Measurements from ENCODE around the gene STXBP5.

The STXBP5 gene

GRCh38 chr6:147167576-147168461 is 36.4 kb upstream of the STXBP5 start:
- Mint-ChIP-seq H3K27ac (no peak overlapping the region), H3K4me1 (no peaks in the 10 kb centered on the region), H3K27me3 (peaks cover 6% of the 10 kb centered on the region), H3K9me3 (no peaks in the 10 kb centered on the region), H3K4me3 (no peak overlapping the region), H3K36me3 (no peaks in the 10 kb centered on the region)
- no peak for ATAC-seq (ENCODE audit: low read depth)
- DNase-seq (ENCODE audit: low spot score in 2 of 2), result no peak

- Mint-ChIP-seq H3K27me3 (peaks cover 6% of the 10 kb centered on the region), H3K27ac (no peak overlapping the region), H3K4me1 (no peaks in the 10 kb centered on the region), H3K9me3 (no peaks in the 10 kb centered on the region), H3K36me3 (no peaks in the 10 kb centered on the region), H3K4me3 (no peak overlapping the region)
- DNase-seq (ENCODE audit: low spot score in 2 of 2) (no peak), ATAC-seq (ENCODE audit: low read depth) (no peak)
Observed at GRCh38 chr6:147169529-147169928, 34.7 kb upstream of the STXBP5 start.

- ATAC-seq (ENCODE audit: low read depth), result no peak
- Mint-ChIP-seq H3K27me3 (peaks cover 6% of the 10 kb centered on the region), H3K27ac (no peak overlapping the region), H3K9me3 (no peaks in the 10 kb centered on the region), H3K4me3 (no peak overlapping the region), H3K4me1 (no peaks in the 10 kb centered on the region), H3K36me3 (no peaks in the 10 kb centered on the region)
- DNase-seq (ENCODE audit: low spot score in 2 of 2), result no peak
Observed at GRCh38 chr6:147170269-147170668, 33.9 kb upstream of the STXBP5 start.

GRCh38 chr6:147173140-147173539 is 31.1 kb upstream of the STXBP5 start:
- no peak for DNase-seq (ENCODE audit: low spot score in 2 of 2)
- no peak overlapping the region for H3K27ac Mint-ChIP-seq
- H3K4me1 Mint-ChIP-seq, result no peaks in the 10 kb centered on the region
- no peaks in the 10 kb centered on the region for H3K27me3 Mint-ChIP-seq
- no peaks in the 10 kb centered on the region for H3K9me3 Mint-ChIP-seq
- H3K36me3 Mint-ChIP-seq, result no peaks in the 10 kb centered on the region
- no peak overlapping the region for H3K4me3 Mint-ChIP-seq
- no peak for ATAC-seq (ENCODE audit: low read depth)

DNA sequence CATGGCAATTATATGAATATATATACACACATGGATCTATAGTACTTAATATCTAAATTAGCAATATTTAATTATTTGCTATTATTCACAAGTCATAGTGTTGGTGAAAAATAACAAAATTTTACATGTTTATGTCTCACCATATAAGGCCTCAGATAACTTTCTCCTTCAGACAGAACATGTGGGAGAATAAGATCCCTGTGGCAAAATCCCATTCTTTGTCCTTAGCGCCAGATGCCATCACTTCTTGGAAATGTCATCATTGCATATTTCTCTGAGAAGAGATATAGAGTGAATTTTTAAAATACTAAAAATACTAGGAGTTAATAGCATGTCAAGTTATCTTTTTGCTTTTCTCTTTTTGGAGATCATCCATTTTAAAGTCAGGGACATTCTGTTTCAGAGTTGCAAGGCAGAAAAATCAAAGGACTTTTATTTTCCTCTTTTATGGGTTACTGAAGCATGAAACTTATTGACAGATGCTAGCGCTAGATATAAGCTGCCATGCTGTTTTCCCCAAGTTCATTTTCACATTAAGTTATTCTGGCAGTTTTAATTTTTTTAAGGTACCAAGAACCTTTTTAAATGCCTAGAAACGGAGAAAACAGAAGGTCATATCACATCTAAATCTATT is 30.4 kb upstream of the STXBP5 start:
- no peak for DNase-seq (ENCODE audit: low spot score in 2 of 2)
- no peak for ATAC-seq (ENCODE audit: low read depth)
- H3K4me1 Mint-ChIP-seq, result no peaks in the 10 kb centered on the region
- no peak overlapping the region for H3K27ac Mint-ChIP-seq
- no peaks in the 10 kb centered on the region for H3K27me3 Mint-ChIP-seq
- H3K4me3 Mint-ChIP-seq, result no peak overlapping the region
- H3K36me3 Mint-ChIP-seq, result no peaks in the 10 kb centered on the region
- no peaks in the 10 kb centered on the region for H3K9me3 Mint-ChIP-seq

- DNase-seq (ENCODE audit: low spot score in 2 of 2) (no peak), ATAC-seq (ENCODE audit: low read depth) (no peak)
- Mint-ChIP-seq H3K27me3 (peaks cover 3% of the 10 kb centered on the region), H3K27ac (no peak overlapping the region), H3K4me1 (no peaks in the 10 kb centered on the region), H3K4me3 (no peak overlapping the region), H3K9me3 (no peaks in the 10 kb centered on the region), H3K36me3 (no peaks in the 10 kb centered on the region)
Observed at GRCh38 chr6:147176795-147177194, 27.4 kb upstream of the STXBP5 start.

DNA sequence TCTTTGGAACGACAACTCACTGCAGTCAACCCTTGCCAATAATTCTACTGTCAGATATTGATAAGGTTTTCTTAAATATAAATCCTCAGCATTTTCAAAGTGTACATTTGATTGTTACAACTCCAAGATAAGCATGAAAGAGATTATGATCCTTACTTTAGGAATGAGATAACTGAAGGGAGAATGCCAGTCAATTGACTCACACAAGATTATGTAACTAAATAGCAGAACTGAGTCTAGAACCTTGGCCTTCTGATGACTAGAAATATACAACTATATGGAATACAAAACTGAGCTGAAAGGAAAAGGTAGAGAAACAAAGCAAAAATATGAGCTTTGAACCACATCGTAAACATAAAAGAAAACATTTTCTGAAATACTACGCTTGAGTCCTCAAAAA is 26.9 kb upstream of the STXBP5 start:
- Mint-ChIP-seq H3K9me3 (no peaks in the 10 kb centered on the region), H3K4me1 (no peaks in the 10 kb centered on the region), H3K27me3 (peaks cover 3% of the 10 kb centered on the region), H3K27ac (no peak overlapping the region), H3K36me3 (no peaks in the 10 kb centered on the region), H3K4me3 (no peak overlapping the region)
- ATAC-seq (ENCODE audit: low read depth) (no peak), DNase-seq (ENCODE audit: low spot score in 2 of 2) (no peak)

DNA sequence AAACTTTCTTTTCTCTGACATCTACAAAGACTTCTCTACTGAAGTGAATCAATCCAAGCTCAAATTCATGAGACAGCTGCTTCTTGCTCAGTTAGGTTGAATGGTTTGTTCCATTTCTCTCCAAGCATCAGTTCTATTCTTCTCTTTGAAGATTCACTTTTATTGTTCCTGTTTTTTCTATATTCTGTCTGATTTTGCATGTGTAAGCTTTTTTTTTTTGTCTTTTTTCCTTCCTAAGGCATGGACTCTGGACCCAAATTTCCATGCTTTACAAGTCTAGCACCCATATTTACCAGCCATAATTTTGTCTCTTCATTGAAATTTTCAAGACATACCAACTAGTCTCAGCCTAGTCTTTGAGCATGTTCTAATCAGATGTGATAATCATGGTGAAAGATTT is 25.9 kb upstream of the STXBP5 start:
- Mint-ChIP-seq H3K36me3 (no peaks in the 10 kb centered on the region), H3K9me3 (no peaks in the 10 kb centered on the region), H3K27ac (no peak overlapping the region), H3K4me1 (no peaks in the 10 kb centered on the region), H3K27me3 (peaks cover 3% of the 10 kb centered on the region), H3K4me3 (no peak overlapping the region)
- DNase-seq (ENCODE audit: low spot score in 2 of 2), result no peak
- no peak for ATAC-seq (ENCODE audit: low read depth)

GRCh38 chr6:147179809-147180208 is 24.4 kb upstream of the STXBP5 start:
- Mint-ChIP-seq H3K9me3 (no peaks in the 10 kb centered on the region), H3K4me3 (no peak overlapping the region), H3K4me1 (no peaks in the 10 kb centered on the region), H3K36me3 (no peaks in the 10 kb centered on the region), H3K27ac (no peak overlapping the region), H3K27me3 (peaks cover 4% of the 10 kb centered on the region)
- no peak for ATAC-seq (ENCODE audit: low read depth)
- DNase-seq (ENCODE audit: low spot score in 2 of 2), result no peak

DNA sequence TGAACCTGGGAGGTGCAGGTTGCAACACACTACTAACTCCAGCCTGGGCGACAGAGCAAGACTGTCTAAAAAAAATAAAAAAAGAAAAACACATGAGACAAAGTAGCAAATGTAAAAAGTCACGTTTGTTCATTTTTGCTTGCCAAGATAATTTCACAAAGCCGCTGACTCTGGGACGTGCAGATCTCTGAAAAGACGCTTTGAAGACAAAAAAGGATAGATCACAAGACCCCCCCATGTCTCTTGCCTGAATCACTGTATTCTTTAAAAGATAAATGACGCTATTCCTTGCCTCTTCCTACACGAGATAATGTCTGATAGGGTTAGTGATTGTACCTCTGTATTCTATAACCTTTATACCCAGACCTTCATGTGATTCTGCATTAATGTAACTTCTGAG is 23.3 kb upstream of the STXBP5 start:
- no peak overlapping the region for H3K27ac Mint-ChIP-seq
- no peaks in the 10 kb centered on the region for H3K9me3 Mint-ChIP-seq
- H3K36me3 Mint-ChIP-seq, result no peaks in the 10 kb centered on the region
- H3K4me1 Mint-ChIP-seq, result no peaks in the 10 kb centered on the region
- H3K27me3 Mint-ChIP-seq, result peaks cover 6% of the 10 kb centered on the region
- DNase-seq (ENCODE audit: low spot score in 2 of 2) (no peak), ATAC-seq (ENCODE audit: low read depth) (no peak)
- no peak overlapping the region for H3K4me3 Mint-ChIP-seq

DNA sequence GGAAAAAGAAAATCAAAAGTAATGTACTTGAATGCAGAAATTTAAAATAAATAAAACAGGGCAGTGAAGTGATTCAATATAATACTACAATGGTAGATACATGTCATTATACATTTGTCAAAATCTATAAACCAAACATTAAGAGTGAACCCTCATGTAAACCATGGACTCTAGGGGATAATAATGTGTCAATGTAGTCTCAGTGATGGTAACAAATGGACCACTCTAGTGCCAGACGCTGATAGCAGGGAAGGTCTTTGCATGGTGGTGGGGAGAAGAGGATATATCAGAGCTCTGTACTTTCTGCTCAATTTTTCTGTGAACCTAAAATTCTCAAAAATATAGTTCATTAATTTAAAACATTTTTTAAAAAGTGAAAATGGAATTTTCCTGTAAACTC is 19.8 kb upstream of the STXBP5 start:
- no peak for DNase-seq (ENCODE audit: low spot score in 2 of 2)
- Mint-ChIP-seq H3K27ac (no peak overlapping the region), H3K36me3 (no peaks in the 10 kb centered on the region), H3K9me3 (no peaks in the 10 kb centered on the region), H3K4me3 (no peak overlapping the region), H3K27me3 (peaks cover 7% of the 10 kb centered on the region), H3K4me1 (no peaks in the 10 kb centered on the region)
- ATAC-seq (ENCODE audit: low read depth), result no peak

DNA sequence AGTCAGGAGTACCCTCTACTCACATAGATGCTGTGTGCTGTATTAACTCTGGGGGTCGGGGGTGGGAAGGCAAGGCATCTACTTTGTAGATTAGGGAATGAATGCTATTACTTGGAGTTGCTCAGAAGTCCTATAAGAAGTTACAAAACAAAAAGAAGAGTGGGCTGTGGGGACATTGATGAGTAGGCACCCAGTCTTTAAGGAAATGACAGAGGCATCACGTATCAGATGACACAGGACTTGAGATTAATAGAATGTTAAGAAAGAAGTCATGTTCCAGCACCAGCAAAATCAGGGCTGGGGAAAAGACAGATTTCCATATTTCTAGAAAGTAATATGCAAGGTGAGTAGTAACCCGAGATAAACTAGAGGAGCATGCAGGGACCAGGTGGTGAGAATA is 19.0 kb upstream of the STXBP5 start:
- Mint-ChIP-seq H3K36me3 (no peaks in the 10 kb centered on the region), H3K4me3 (no peak overlapping the region), H3K27ac (no peak overlapping the region), H3K9me3 (no peaks in the 10 kb centered on the region), H3K27me3 (peaks cover 7% of the 10 kb centered on the region), H3K4me1 (no peaks in the 10 kb centered on the region)
- no peak for ATAC-seq (ENCODE audit: low read depth)
- DNase-seq (ENCODE audit: low spot score in 2 of 2), result no peak

DNA sequence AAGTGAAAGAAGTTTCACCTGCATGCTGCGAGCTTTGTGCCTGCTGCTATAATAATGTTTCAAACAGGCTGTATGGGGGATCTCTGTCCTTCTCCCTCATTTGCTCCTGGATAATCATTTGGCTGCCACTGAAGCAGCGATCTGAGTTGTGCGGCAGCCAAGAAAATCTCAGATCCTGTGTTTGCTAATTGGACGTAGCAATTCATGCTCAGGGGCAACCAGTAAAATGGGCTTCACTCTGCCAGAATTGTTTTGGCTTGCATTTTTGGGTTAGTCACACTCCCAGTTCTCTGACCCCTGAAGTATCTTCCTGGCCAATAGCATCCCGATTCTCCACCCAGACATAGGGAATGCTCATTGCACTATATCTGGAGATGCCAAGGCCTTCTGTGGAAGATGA is 13.7 kb upstream of the STXBP5 start:
- Mint-ChIP-seq H3K27ac (no peak overlapping the region), H3K4me1 (peaks cover 6% of the 10 kb centered on the region), H3K27me3 (peaks cover 1% of the 10 kb centered on the region), H3K36me3 (no peaks in the 10 kb centered on the region), H3K4me3 (no peak overlapping the region), H3K9me3 (no peaks in the 10 kb centered on the region)
- no peak for DNase-seq (ENCODE audit: low spot score in 2 of 2)
- no peak for ATAC-seq (ENCODE audit: low read depth)

DNA sequence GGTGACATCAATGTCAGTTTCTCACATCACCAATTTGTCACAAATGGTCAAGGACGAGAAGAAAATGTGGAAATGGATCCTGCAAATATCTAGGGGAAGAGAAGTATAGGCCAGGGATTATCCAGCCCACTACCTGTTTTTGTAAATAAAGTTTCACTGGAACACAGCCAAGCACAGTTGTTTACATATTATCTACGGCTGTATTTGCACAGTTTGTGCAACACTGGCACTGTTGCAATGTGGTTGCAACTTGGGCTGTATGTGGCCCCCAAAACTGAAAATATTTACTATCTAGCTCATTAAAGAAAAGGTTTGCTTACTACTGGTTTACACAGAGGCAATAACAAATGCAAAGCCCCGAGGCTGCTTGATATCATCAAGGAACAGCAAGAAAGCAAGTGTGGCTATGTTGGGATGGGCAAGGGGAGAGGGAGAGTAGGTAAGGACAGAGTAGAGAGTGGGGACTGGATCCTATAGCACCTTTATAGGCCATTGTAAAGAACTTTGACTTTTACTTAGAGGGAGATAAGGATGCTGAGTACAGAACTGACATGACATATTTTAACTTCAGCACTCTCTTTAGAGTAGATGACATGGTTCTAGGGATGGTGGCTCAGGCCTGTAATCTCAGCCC is 11.8 kb upstream of the STXBP5 start:
- no peak overlapping the region for H3K27ac Mint-ChIP-seq
- H3K4me3 Mint-ChIP-seq, result no peak overlapping the region
- no peaks in the 10 kb centered on the region for H3K9me3 Mint-ChIP-seq
- ATAC-seq (ENCODE audit: low read depth) (no peak), DNase-seq (ENCODE audit: low spot score in 2 of 2) (no peak)
- peaks cover 8% of the 10 kb centered on the region for H3K4me1 Mint-ChIP-seq
- H3K27me3 Mint-ChIP-seq, result peaks cover 1% of the 10 kb centered on the region
- H3K36me3 Mint-ChIP-seq, result no peaks in the 10 kb centered on the region
